Activated naive CD4-positive, alpha-beta T cell treated with anti-CD3 and anti-CD28 coated beads, Interleukin-2, amount 10 ng/mL, durations not matched to agents 7 days and 5 days (primary cell): Measurements from ENCODE around the gene EIF1AD.

Experiments used
- CTCF ChIA-PET: fragments of 350-600 bp; sonication (Branson Sonifier 250); formaldehyde crosslinking; loops from one replicate; lab custom pipeline; 2021; ENCODE audit warnings: antibody characterized with exemption; lab: Charles Lee
- DNase-seq: peaks from one replicate; pipeline ENCODE4 v3.0.0-alpha.2; 2020
- H3K27ac Mint-ChIP-seq: one replicate; pipeline ENCODE4 v1.8.0; 2021; ENCODE audit warnings: mild to moderate bottlenecking, moderate library complexity, mixed read lengths
- H3K27me3 Mint-ChIP-seq: one replicate; pipeline ENCODE4 v1.8.0; 2021; ENCODE audit warnings: mild to moderate bottlenecking, mixed read lengths
- H3K36me3 Mint-ChIP-seq: one replicate; pipeline ENCODE4 v1.8.0; 2021; ENCODE audit warnings: mixed read lengths
- H3K4me1 Mint-ChIP-seq: one replicate; pipeline ENCODE4 v1.8.0; 2021; ENCODE audit warnings: mixed read lengths
- H3K4me3 Mint-ChIP-seq: one replicate; pipeline ENCODE4 v1.8.0; 2021; ENCODE audit warnings: mild to moderate bottlenecking, moderate library complexity, mixed read lengths
- H3K9me3 Mint-ChIP-seq: one replicate; pipeline ENCODE4 v1.8.0; 2021; ENCODE audit warnings: mixed read lengths

Gene EIF1AD

GRCh38 chr11:66004186-66004585, 2.2 kb upstream of the EIF1AD start:
- no peak for DNase-seq
- H3K27ac Mint-ChIP-seq: no peak overlapping the region
- H3K4me1 Mint-ChIP-seq: peaks cover 45% of the 10 kb centered on the region
- CTCF ChIA-PET: interaction anchor here (0.9 to 1.3 kb wide), 3 partner anchors 18 to 292 kb away, joined by 3 to 7 read pairs (median 3); partner anchors contain the start of gene KAT5
- H3K4me3 Mint-ChIP-seq: peak overlapping the region; percentile 48
- no peaks in the 10 kb centered on the region for H3K9me3 Mint-ChIP-seq
- peaks cover 46% of the 10 kb centered on the region for H3K36me3 Mint-ChIP-seq
- peaks cover 4% of the 10 kb centered on the region for H3K27me3 Mint-ChIP-seq

- Mint-ChIP-seq H3K27ac (peak overlapping the region; percentile 85), H3K27me3 (no peaks in the 10 kb centered on the region), H3K4me1 (peaks cover 52% of the 10 kb centered on the region), H3K4me3 (peak overlapping the region; percentile 96), H3K36me3 (peaks cover 55% of the 10 kb centered on the region), H3K9me3 (no peaks in the 10 kb centered on the region)
- DNase-seq: no peak
- CTCF ChIA-PET: interaction anchor here (1.2 to 1.5 kb wide), 4 partner anchors 19 to 144 kb away, joined by 4 to 7 read pairs (median 5); no protein-coding TSS in a partner anchor
Measured at GRCh38 chr11:66003291-66003690, 1.3 kb upstream of the EIF1AD start.

GRCh38 chr11:66002648-66003225, 780 bp upstream of the EIF1AD start:
- no peaks in the 10 kb centered on the region for H3K9me3 Mint-ChIP-seq
- DNase-seq: no peak
- peak overlapping the region; percentile 96 for H3K4me3 Mint-ChIP-seq
- no peaks in the 10 kb centered on the region for H3K27me3 Mint-ChIP-seq
- CTCF ChIA-PET: interaction anchor here (0.8 to 1.5 kb wide), 6 partner anchors 20 to 143 kb away, joined by 3 to 5 read pairs (median 4); partner anchors contain the start of gene CCDC85B
- peak overlapping the region; percentile 98 for H3K27ac Mint-ChIP-seq
- H3K36me3 Mint-ChIP-seq: peaks cover 61% of the 10 kb centered on the region
- peaks cover 53% of the 10 kb centered on the region for H3K4me1 Mint-ChIP-seq

GRCh38 chr11:65997286-65997685, 4.7 kb downstream of the EIF1AD start:
- H3K27ac Mint-ChIP-seq: no peak overlapping the region
- no peaks in the 10 kb centered on the region for H3K9me3 Mint-ChIP-seq
- CTCF ChIA-PET: interaction anchor here (0.7 to 0.9 kb wide), 2 partner anchors 25 to 113 kb away, joined by 3 to 4 read pairs; no protein-coding TSS in a partner anchor
- peaks cover 46% of the 10 kb centered on the region for H3K36me3 Mint-ChIP-seq
- no peak for DNase-seq
- H3K4me1 Mint-ChIP-seq: peaks cover 38% of the 10 kb centered on the region
- no peak overlapping the region for H3K4me3 Mint-ChIP-seq
- H3K27me3 Mint-ChIP-seq: no peaks in the 10 kb centered on the region

- no peaks in the 10 kb centered on the region for H3K9me3 Mint-ChIP-seq
Measured at GRCh38 chr11:65992056-65992455, 9.9 kb downstream of the EIF1AD start.

GRCh38 chr11:65988791-65989592, 13.0 kb downstream of the EIF1AD start:
- DNase-seq: peak; percentile 96
- CTCF ChIA-PET: interaction anchor here (0.6 to 9.1 kb wide), 19 partner anchors 9 to 401 kb away, joined by 3 to 126 read pairs (median 3); partner anchors contain the start of genes CCDC85B, FIBP and KAT5
- Mint-ChIP-seq H3K27ac (peak overlapping the region; percentile 74), H3K4me3 (no peak overlapping the region), H3K4me1 (peaks cover 6% of the 10 kb centered on the region), H3K27me3 (no peaks in the 10 kb centered on the region), H3K9me3 (no peaks in the 10 kb centered on the region), H3K36me3 (peaks cover 1% of the 10 kb centered on the region)

More at GRCh38 chr11:65992056-65992455, 9.9 kb downstream of the EIF1AD start:
- CTCF ChIA-PET: interaction anchor here (1.9 to 9.1 kb wide), 5 partner anchors 53 to 213 kb away, joined by 8 to 126 read pairs (median 8); partner anchors contain the start of genes CCDC85B and FIBP
- Mint-ChIP-seq H3K4me3 (no peak overlapping the region), H3K27me3 (no peaks in the 10 kb centered on the region), H3K4me1 (peaks cover 6% of the 10 kb centered on the region), H3K27ac (no peak overlapping the region), H3K36me3 (peaks cover 7% of the 10 kb centered on the region)
- DNase-seq: no peak

- H3K36me3 Mint-ChIP-seq: peaks cover 1% of the 10 kb centered on the region
- DNase-seq: no peak
- H3K4me1 Mint-ChIP-seq: peaks cover 6% of the 10 kb centered on the region
- H3K9me3 Mint-ChIP-seq: no peaks in the 10 kb centered on the region
- H3K27me3 Mint-ChIP-seq: no peaks in the 10 kb centered on the region
- CTCF ChIA-PET: interaction anchor here (4.1 to 9.1 kb wide), 2 partner anchors 35 to 104 kb away, joined by 16 to 126 read pairs; no protein-coding TSS in a partner anchor
- H3K27ac Mint-ChIP-seq: no peak overlapping the region
- no peak overlapping the region for H3K4me3 Mint-ChIP-seq
Measured at GRCh38 chr11:65987336-65987735, 14.6 kb downstream of the EIF1AD start.

- Mint-ChIP-seq H3K27me3 (no peaks in the 10 kb centered on the region), H3K36me3 (peaks cover 10% of the 10 kb centered on the region)
Measured at GRCh38 chr11:65983589-65983987, 18.4 kb downstream of the EIF1AD start.

GRCh38 chr11:65982824-65983588, 19.0 kb downstream of the EIF1AD start:
- Mint-ChIP-seq H3K9me3 (no peaks in the 10 kb centered on the region), H3K4me3 (no peak overlapping the region), H3K4me1 (no peaks in the 10 kb centered on the region), H3K27ac (no peak overlapping the region), H3K36me3 (peaks cover 13% of the 10 kb centered on the region), H3K27me3 (no peaks in the 10 kb centered on the region)
- no peak for DNase-seq
- CTCF ChIA-PET: interaction anchor here (0.6 to 1.9 kb wide), 2 partner anchors 66 to 98 kb away, joined by 3 to 8 read pairs; no protein-coding TSS in a partner anchor

More at GRCh38 chr11:65983589-65983987, 18.4 kb downstream of the EIF1AD start:
- Mint-ChIP-seq H3K4me1 (no peaks in the 10 kb centered on the region), H3K4me3 (no peak overlapping the region), H3K27ac (no peak overlapping the region), H3K9me3 (no peaks in the 10 kb centered on the region)
- CTCF ChIA-PET: interaction anchor here (0.6 to 1.9 kb wide), 2 partner anchors 67 to 99 kb away, joined by 3 to 8 read pairs; no protein-coding TSS in a partner anchor
- no peak for DNase-seq

GRCh38 chr11:65981972-65982823, 19.8 kb downstream of the EIF1AD start:
- Mint-ChIP-seq H3K27ac (no peak overlapping the region), H3K4me1 (no peaks in the 10 kb centered on the region), H3K4me3 (no peak overlapping the region), H3K27me3 (no peaks in the 10 kb centered on the region), H3K36me3 (peaks cover 17% of the 10 kb centered on the region), H3K9me3 (no peaks in the 10 kb centered on the region)
- CTCF ChIA-PET: interaction anchor here (1.2 to 1.9 kb wide), 2 partner anchors 93 to 98 kb away, joined by 3 to 8 read pairs; partner anchors contain the start of gene FIBP
- no peak for DNase-seq

GRCh38 chr11:65981101-65981740, 20.7 kb downstream of the EIF1AD start:
- Mint-ChIP-seq H3K4me3 (no peak overlapping the region), H3K36me3 (peaks cover 22% of the 10 kb centered on the region), H3K27ac (no peak overlapping the region), H3K4me1 (no peaks in the 10 kb centered on the region), H3K27me3 (no peaks in the 10 kb centered on the region), H3K9me3 (no peaks in the 10 kb centered on the region)
- no peak for DNase-seq
- CTCF ChIA-PET: interaction anchor here (1.2 kb wide), 1 partner anchor 93 kb away, joined by 3 read pairs; the partner anchor contains the start of gene FIBP

GRCh38 chr11:65979261-65979759, 22.6 kb downstream of the EIF1AD start:
- H3K9me3 Mint-ChIP-seq: no peaks in the 10 kb centered on the region
- H3K27ac Mint-ChIP-seq: peak overlapping the region; percentile 24
- DNase-seq: no peak
- H3K27me3 Mint-ChIP-seq: no peaks in the 10 kb centered on the region
- H3K4me1 Mint-ChIP-seq: no peaks in the 10 kb centered on the region
- CTCF ChIA-PET: interaction anchor here (0.9 kb wide), 1 partner anchor 9 kb away, joined by 3 read pairs; no protein-coding TSS in a partner anchor
- peaks cover 29% of the 10 kb centered on the region for H3K36me3 Mint-ChIP-seq
- no peak overlapping the region for H3K4me3 Mint-ChIP-seq
